HG02885 (cell line): Measurements from ENCODE around the gene TSPAN5.

Experiments
- ATAC-seq: cut with Tn5 transposase; IDR thresholded peaks from one replicate; pipeline ENCODE4 v1.9.1; 2021; ENCODE audit warnings: mild to moderate bottlenecking; ENCODE audit not compliant: unreplicated experiment, poor library complexity

Gene TSPAN5

DNA sequence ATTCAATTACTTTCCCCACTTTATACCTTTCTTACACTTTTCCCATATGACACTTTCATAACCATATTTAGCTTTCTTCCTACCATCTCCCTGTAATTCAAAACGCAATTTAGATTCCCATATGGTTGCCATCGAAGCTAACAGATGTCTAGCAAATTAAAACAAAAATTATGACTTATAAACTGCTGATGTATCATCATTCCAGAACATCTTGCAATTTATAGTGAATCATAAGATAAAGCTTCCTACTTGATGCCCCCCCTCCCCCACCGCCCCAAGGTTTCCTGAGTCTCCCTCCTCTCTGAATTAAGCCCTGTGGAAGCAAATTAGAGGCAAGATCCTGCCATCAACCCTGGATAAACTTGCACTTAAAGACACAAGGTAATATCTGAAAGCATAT lies 5.4 kb downstream of the TSPAN5 start:
- ATAC-seq = no peak

GRCh38 chr4:98648602-98649001 lies 9.8 kb downstream of the TSPAN5 start:
- no peak for ATAC-seq

- no peak for ATAC-seq
Measured at GRCh38 chr4:98646422-98646821, 12.0 kb downstream of the TSPAN5 start.

- ATAC-seq = no peak
Measured at GRCh38 chr4:98645527-98645926, 12.9 kb downstream of the TSPAN5 start.

- ATAC-seq = no peak
Measured at GRCh38 chr4:98643755-98644154, 14.7 kb downstream of the TSPAN5 start.

- ATAC-seq = no peak
Measured at GRCh38 chr4:98642991-98643426, 15.4 kb downstream of the TSPAN5 start.

GRCh38 chr4:98641906-98642668 lies 16.3 kb downstream of the TSPAN5 start:
- no peak for ATAC-seq

DNA sequence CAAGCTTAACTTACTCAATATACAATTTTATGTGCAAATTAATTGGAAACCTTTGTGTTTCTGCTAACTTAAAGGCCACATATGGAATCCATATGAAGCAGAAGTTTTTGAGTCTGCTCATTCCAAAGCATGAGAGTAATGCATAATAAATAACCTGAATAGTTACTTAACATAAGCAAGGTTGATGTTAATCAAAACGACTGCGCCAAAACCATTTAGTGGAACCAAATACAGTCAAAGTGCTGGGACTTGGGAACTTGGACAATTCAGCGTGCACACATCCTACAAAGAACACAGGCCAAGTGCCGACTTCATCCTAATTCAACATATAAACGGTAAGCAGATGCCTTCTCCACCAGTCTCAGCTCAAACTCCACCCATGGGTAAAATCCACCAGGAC lies 17.0 kb downstream of the TSPAN5 start:
- no peak for ATAC-seq

- no peak for ATAC-seq
Measured at GRCh38 chr4:98639523-98639922, 18.9 kb downstream of the TSPAN5 start.

DNA sequence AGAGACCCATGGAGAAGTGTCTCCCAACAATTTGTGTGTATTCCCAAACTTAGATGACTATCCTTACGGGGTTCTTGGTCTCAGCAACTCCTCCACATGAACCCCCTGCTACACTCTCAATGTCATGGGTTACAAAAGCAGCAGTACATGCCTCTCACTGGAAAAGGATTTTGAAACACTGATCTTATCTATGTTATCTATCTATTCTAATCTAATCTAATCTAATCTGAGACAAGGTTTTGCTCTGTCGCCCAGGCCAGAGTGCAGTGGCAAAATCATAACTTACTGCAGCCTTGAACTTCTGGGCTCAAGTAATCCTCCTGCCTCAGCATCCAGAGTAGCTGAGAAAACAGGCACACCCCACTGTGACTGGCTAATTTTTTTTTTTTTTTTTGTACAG lies 19.3 kb downstream of the TSPAN5 start:
- no peak for ATAC-seq

- no peak for ATAC-seq
Measured at GRCh38 chr4:98638661-98639060, 19.8 kb downstream of the TSPAN5 start.

DNA sequence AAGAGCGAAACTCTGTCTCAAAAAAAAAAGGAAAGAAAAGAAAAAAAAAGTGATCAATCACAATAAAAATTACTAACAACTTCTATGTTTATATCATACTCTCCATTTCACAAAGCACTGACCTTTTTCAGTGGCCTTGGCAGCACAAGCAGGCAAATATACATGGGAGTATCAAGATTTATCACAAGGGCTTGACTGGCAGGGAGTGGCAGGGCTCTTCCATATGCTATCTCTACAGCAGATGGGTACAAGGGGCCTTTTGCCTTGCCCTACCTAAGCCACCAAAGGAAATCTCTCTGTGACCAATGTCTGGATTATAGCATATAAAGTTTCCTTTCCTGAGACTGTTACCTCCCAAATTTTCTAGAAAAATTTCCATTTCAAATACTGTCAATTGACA lies 24.4 kb downstream of the TSPAN5 start:
- no peak for ATAC-seq

GRCh38 chr4:98633159-98633558 lies 25.3 kb downstream of the TSPAN5 start:
- no peak for ATAC-seq

DNA sequence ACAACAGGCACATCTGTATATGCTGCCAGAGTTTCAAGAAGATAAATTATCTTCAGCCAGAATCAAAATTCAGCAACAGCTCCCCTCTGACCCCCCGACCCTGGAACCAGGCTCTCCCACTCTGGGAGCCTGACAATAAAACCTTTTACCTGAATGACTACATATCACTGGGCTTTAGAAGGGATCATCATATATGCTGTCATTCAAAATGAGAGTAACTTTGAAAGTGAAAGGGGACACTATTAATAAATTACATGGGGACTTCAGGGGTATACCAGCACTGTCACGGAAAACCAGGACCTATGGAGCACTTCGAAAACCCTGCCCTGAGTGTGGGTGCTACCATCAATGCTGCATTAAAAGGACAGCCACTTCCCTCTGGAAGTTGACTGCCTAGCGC lies 26.2 kb downstream of the TSPAN5 start:
- no peak for ATAC-seq

GRCh38 chr4:98631506-98631905 lies 26.9 kb downstream of the TSPAN5 start:
- no peak for ATAC-seq

DNA sequence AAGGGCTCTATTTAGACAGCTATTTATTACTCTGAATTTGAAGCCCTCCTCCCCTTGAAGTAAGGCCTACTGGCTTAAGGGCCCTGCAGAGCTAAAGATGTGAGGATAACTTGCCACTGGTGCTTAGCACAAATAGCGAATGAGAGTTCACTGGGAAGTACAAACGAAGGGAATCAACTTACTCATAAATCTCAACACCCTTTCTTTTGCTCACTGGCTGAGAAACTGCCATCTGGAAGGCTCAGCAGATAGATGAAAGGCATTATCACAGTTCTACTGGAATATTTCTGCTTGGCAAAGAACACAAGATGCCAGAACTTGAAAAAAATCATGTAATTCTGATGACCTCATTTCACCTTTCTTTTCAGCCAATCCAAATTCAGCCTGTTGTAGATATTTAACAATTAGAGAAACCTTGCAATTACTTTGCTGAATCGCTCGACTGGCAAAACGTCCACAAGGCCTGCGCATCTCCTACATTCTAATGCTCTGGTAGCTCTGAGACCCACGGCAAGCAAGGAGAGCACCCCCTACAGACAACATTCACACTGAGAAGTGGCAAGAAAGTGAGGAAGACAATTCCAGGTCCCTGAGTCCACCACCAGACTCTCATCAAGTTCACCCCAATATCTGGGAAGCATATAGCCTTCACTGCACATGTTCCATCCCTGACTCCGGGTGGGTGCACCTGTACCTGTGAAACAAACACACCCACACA lies 27.5 kb downstream of the TSPAN5 start:
- ATAC-seq = no peak

GRCh38 chr4:98627531-98628257 lies 30.7 kb downstream of the TSPAN5 start:
- no peak for ATAC-seq

- no peak for ATAC-seq
Measured at GRCh38 chr4:98626350-98626749, 32.1 kb downstream of the TSPAN5 start.

DNA sequence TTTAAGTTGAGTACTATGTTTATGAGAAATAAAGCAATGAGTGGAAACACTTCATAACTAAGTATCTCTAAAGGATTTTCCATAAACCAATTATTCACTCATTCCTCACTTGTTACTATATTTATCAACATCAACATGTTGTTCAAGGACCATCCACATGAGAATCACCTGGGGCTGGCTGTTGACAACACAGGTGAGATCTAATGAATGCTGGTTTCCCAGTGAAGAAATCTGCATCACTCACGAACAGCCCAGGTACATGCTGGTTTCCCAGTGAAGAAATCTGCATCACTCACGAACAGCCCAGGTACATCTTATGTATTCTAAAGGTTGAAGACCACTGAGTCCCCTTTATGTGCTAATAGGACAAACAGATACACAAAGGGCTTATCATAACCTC lies 32.5 kb downstream of the TSPAN5 start:
- ATAC-seq = no peak

DNA sequence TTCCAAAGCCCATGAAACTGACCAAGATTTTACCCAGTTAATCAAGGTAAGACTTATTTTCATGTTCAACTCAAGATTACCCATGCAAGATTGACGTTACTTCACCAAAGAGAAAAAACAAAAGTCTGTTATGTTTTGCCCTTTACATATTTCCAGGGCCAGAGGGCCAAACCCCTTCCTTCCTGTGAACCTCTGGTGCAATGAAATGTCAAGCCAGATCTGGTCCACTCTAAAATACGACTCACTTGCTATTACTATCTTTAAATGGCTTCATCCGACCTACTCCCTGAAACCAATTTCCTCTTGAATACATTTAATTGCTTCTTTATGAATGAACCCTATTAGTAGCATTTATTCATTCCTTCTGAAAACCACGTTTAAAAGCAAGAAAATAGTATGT lies 33.0 kb downstream of the TSPAN5 start:
- no peak for ATAC-seq

DNA sequence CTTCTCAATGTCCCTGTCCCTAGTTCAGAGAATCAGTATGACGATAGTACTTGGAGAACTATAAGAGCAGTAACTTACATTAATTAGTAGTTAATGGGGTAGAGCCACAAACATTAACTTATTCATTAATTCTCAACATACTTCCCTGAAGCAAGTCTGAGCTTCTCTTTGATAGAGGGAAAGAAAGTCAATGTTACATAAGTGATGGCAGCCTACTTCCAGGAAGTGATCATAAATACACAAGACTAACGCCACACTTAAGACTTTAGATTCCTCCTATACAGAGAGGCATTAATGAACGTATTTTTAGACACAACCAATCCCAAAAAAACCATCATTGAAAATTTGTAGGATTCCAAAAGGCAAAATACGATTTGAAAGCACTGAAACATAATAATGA lies 33.8 kb downstream of the TSPAN5 start:
- no peak for ATAC-seq
